LNCAP (cell line): Measurements from ENCODE around the gene SIRT7.

Experiments
- TF ChIP-seq, protein P1 (sequence below): fragments of 450-650 bp; IDR thresholded peaks from 2 replicates; pipeline ENCODE4 v1.5.1; 2017; ENCODE audit warnings: mild to moderate bottlenecking

SIRT7 gene

DNA sequence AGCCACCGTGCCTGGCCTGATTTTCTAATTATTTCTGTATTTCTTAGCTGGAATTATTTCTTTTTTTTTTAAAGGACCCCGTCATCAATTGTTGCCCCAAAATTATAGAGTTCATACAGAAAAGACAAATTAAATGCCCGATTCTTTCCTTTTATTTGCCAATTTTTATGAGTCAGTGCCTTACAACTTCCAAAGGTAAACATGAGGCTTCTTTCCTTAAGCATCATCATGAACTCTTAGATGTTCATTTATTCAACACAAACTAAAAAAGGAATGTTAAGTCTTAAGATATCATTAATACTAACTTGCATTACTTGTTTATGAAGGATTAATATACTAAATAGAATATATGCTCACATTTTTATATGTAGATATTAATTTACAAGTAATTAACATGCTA, 39.7 kb downstream of the SIRT7 start:
- TF ChIP-seq, protein P1, sequence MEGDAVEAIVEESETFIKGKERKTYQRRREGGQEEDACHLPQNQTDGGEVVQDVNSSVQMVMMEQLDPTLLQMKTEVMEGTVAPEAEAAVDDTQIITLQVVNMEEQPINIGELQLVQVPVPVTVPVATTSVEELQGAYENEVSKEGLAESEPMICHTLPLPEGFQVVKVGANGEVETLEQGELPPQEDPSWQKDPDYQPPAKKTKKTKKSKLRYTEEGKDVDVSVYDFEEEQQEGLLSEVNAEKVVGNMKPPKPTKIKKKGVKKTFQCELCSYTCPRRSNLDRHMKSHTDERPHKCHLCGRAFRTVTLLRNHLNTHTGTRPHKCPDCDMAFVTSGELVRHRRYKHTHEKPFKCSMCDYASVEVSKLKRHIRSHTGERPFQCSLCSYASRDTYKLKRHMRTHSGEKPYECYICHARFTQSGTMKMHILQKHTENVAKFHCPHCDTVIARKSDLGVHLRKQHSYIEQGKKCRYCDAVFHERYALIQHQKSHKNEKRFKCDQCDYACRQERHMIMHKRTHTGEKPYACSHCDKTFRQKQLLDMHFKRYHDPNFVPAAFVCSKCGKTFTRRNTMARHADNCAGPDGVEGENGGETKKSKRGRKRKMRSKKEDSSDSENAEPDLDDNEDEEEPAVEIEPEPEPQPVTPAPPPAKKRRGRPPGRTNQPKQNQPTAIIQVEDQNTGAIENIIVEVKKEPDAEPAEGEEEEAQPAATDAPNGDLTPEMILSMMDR: no peak

DNA sequence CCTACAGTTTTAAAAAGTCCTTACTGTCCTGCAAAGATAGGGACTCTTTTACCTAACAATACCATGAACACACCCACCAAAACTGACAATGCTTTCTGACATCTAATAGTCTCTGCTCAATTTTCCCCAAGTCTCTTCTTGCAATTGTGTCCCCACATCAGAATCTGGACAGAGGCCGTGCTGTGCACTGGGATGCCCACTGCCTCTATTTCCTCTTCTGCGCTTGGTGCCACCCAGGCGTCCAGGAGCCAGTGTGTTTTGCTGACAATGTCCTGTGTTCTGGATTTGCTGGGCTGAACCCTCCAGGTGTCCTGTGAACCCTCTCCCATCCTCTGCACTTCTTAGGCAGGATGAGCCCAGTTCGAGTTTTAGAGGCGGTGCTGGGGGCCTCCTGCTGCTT, 40.4 kb downstream of the SIRT7 start:
- TF ChIP-seq, protein P1: no peak

DNA sequence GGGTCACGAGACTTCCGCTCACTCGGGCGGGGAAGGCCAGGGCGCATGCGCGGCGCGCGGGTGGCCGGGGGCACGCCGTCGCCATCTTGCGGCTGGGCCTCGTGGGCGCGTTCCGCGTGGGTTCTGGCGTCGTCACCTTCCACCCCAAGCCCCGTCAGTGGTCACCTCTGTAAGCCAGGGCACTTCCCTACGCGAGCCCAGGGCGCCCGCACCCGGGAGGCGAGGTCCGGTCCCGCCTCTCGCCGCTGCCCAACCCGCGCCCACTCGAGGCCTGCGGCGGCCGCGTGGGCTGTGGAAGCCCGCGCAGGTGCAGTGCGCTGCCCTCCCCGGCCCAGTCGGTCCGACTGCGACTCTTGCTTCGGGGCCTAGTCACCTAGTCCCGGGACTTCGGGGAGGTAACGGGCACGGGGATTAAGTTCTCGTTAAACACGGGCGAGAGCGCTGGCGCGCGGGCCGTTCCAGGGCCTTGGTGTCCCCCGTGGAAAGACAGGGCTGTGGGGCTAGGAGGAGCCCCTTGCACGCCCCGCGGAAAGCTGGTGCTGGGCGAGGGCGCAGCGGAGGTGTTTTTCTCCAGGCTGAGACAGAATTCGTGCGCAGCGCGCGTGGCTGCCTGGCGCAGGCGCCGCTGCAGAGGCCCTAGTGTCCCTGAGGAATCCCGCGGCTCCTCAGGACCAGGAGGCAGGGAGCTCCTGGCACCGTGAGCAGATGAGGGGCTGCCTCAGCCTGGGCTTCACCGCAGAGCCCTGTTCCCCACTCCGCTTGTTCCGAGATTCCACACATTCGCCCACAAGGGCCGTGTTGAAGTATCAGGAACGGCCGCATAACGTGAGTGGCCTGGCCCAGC, 46.4 kb downstream of the SIRT7 start:
- TF ChIP-seq, protein P1: peak; percentile 30; the same call in 1 of the 2 replicates

DNA sequence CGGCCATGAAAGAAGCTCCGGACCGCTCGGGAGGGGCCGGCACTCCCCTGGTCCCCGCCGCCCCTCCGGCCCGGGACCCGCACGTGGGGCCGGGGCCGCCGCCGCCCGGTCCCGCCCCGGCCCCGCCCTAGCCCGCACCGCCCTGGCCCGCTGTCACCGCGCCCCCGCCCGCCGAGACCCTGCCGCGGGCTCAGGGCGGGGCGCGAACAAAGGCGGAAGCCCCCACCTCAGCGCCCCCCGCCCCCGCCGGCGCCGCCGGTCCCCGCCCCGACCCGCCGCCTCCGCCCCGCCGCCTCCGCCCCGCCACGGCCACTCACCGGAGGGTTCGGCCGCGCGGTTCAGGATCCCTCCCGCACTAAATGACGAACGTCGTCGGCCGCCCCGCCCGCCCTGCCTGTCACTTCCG, 47.0 kb downstream of the SIRT7 start, which contains the start of gene ARHGDIA:
ARHGDIA (minus strand) TSS at position 357 of the 406 bp plus-strand sequence. CDS start 1,407 bp downstream, outside the sequence.
- TF ChIP-seq, protein P1: no peak

DNA sequence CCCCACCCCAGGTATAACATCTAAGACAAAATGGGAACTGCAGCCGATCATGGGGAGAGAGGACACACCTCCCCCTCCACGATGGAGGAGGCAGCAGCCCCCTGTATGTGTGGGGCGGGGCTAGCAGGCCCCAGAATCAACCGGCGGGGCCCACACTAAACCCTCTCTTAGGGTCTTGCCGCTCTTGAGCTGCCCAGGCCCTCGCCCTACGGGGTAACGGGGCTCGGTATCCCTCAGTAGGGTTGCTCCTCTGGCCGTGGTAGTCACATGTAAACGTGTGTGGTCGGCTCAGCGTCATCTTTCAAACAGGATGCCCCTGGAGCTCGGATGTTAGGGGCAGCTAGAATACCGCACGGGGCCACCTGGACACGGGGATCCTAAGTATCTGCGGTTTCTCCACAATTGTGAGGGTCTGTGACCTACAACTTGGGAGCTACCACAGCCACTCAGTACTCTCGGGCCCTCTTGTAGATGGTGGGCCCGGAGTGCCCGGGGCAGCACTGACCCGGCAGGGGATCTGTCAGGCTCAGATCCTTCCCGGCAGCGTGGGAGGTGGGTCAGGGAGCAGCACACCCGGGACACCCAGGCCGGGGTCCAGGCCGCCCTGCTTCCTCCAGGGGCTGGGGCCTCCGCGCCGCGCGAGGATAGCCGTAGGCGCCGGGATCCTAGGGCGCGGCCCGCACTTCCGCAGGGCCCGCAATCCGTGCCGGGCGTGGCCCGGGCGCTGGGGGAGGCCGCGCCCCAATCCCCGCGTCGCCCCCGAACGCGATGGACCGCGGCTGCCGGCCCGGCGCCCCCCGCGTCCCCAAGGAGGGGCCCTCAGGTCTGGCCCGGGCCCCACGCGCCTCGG, 47.6 kb downstream of the SIRT7 start:
- TF ChIP-seq, protein P1: no peak

DNA sequence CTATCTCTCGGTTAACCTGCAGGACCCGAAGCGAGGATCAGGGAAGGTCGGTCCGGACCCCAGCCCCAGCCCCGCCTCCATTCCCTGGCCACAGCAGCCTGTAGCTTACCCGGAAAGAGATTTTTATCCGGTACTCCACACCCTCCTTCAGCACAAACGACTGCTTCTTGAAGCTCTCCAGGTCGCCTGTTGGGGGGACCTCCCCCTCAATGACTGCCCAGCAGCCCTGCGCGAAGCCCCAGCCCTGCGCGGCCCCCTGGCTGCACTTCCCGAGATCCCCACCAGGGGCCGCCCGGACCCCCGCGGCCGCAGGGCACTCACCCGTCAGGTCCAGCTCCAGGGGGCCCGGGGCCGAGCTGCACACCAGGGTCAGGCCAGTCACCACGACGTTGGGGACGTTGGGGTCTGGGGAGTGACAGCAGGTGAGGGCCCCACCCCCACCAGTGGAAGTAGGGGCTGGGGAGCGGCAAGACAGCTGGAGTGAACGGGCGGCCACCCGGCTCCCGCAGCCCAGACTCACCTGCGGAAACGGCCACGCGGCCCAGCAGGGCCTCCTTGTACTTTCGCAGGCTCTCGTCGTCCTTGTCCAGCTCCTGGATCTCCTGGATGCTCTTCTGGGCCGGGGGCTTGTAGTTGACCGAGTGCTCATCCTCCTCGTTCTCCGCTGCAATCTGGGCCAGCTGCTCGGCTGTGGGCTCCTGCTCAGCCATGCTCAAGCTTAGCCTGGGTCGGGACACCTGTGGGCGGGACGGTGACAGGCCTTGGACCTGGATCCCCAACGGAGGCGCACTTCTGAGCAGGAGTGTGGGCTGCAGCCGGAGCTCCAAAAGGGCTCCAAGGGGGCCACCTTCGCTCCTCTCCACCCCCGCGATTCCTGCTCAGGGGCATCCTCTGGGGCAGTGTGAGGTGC, 48.5 kb downstream of the SIRT7 start:
- TF ChIP-seq, protein P1: peak; percentile 89
